ENCODE results near the gene NEK9. TPM values are rescaled to one million over a fixed set of nuclear protein-coding genes. Genes with fewer than 3 reads are reported as not detected.

The NEK9 gene
- total RNA-seq, 2 donors from 2014 or later: 26.4 to 38.4 TPM

- H3K27me3 ChIP-seq: no peaks in the 10 kb centered on the region
- no peak overlapping the region for H3K4me3 ChIP-seq
- TF ChIP-seq POLR2A (IDR thresholded peaks at IDR 0.05) (no peak), CTCF (IDR thresholded peaks at IDR 0.05) (no peak)
- peaks cover 33% of the 10 kb centered on the region for H3K4me1 ChIP-seq
- intact Hi-C loops (cut with DNase I): loop anchor here (5.0 kb wide), 1 partner anchor 168 kb away; no protein-coding TSS in a partner anchor
- 38 to 43% methylated on average over 6 of the region's 6 CpGs for WGBS, 2 donors
- peaks cover 0 to 5% of the 10 kb centered on the region in 2 donors for H3K36me3 ChIP-seq (replicated peaks in 1 of 2; ENCODE audit: insufficient read depth in 1 of 2, low read depth in 2 of 2)
- ATAC-seq (no peak), DNase-seq (no peak)
- peak overlapping the region in 2 of 4 donors; percentile 9 to 12 for H3K27ac ChIP-seq
- no peaks in the 10 kb centered on the region for H3K9me3 ChIP-seq
These were observed 7.8 kb upstream of the NEK9 start for GRCh38 chr14:75134644-75135043.

- Histone ChIP-seq H3K27me3 (no peaks in the 10 kb centered on the region), H3K4me3 (no peak overlapping the region), H3K9me3 (no peaks in the 10 kb centered on the region), H3K4me1 (peaks cover 32% of the 10 kb centered on the region), H3K27ac (no peak overlapping the region), H3K36me3 (replicated peaks in 1 of 2; ENCODE audit: insufficient read depth in 1 of 2, low read depth in 2 of 2) (peaks cover 0 to 5% of the 10 kb centered on the region in 2 donors)
- ATAC-seq (no peak), DNase-seq (no peak)
- 82 to 87% methylated on average over 2 of the region's 2 CpGs for WGBS, 2 donors
- intact Hi-C loops (cut with DNase I): loop anchor here (5.0 kb wide), 1 partner anchor 169 kb away; no protein-coding TSS in a partner anchor
- no peak for TF ChIP-seq CTCF (IDR thresholded peaks at IDR 0.05)
- TF ChIP-seq POLR2A (IDR thresholded peaks at IDR 0.05): no peak
These were observed 6.7 kb upstream of the NEK9 start for GRCh38 chr14:75133597-75133996.

- no peaks in the 10 kb centered on the region for H3K27me3 ChIP-seq
- TF ChIP-seq POLR2A (IDR thresholded peaks at IDR 0.05) (no peak), CTCF (IDR thresholded peaks at IDR 0.05) (peak; percentile 27 to 92 (median 84))
- intact Hi-C loops (cut with DNase I): loop anchor here (5.0 kb wide), 1 partner anchor 170 kb away; no protein-coding TSS in a partner anchor
- 27 to 29% methylated on average over 4 of the region's 4 CpGs for WGBS, 2 donors
- DNase-seq (peak; percentile 54 to 82 (median 60)), ATAC-seq (peak; percentile 84)
- H3K36me3 ChIP-seq (replicated peaks in 1 of 2; ENCODE audit: insufficient read depth in 1 of 2, low read depth in 2 of 2): peaks cover 0 to 5% of the 10 kb centered on the region in 2 donors
- no peaks in the 10 kb centered on the region for H3K9me3 ChIP-seq
- H3K4me1 ChIP-seq: peaks cover 33% of the 10 kb centered on the region
- H3K4me3 ChIP-seq: no peak overlapping the region
- H3K27ac ChIP-seq: peak overlapping the region in 2 of 4 donors; percentile 34 to 43
These were observed 5.7 kb upstream of the NEK9 start for GRCh38 chr14:75132382-75133086.

GRCh38 chr14:75128596-75128990 lies 1.7 kb upstream of the NEK9 start:
- 84 to 91% methylated on average over 5 of the region's 5 CpGs for WGBS, 2 donors
- TF ChIP-seq CTCF (IDR thresholded peaks at IDR 0.05) (no peak), POLR2A (IDR thresholded peaks at IDR 0.05) (no peak)
- Histone ChIP-seq H3K9me3 (no peaks in the 10 kb centered on the region), H3K36me3 (replicated peaks in 1 of 2; ENCODE audit: insufficient read depth in 1 of 2, low read depth in 2 of 2) (no peaks in the 10 kb centered on the region), H3K27ac (no peak overlapping the region), H3K4me3 (no peak overlapping the region), H3K27me3 (no peaks in the 10 kb centered on the region), H3K4me1 (peaks cover 29% of the 10 kb centered on the region)
- DNase-seq (no peak), ATAC-seq (no peak)
- intact Hi-C loops (cut with DNase I): no loop called here

All from body of pancreas (tissue), 4 donors.